Mesenchymal stem cell (in vitro differentiated cells and primary cell): Measurements from ENCODE around the gene ADARB2.

Experiments used
- DNase-seq: peaks from one replicate; pipeline ENCODE4 v3.0.0-alpha.2; 2013
- H2AFZ ChIP-seq: one replicate; pipeline ENCODE4 v1.6.1; 2013; ENCODE audit warnings: low read depth, mild to moderate bottlenecking, control low read depth, inconsistent platforms, low read length, moderate library complexity
- H2AK5ac ChIP-seq: 2 replicates; pipeline ENCODE4 v1.6.1; 2013; ENCODE audit warnings: low read length, moderate library complexity, mild to moderate bottlenecking, inconsistent platforms; ENCODE audit not compliant: severe bottlenecking
- H2BK120ac ChIP-seq: one replicate; pipeline ENCODE4 v1.6.1; 2013; ENCODE audit warnings: low read depth, mild to moderate bottlenecking, inconsistent platforms, low read length, moderate library complexity
- H2BK12ac ChIP-seq, 2 experiments: one replicate each; pipeline ENCODE4 v1.6.1; 2013; ENCODE audit warnings: inconsistent platforms in 2 of 2, low read length in 2 of 2, mild to moderate bottlenecking in 2 of 2, moderate library complexity in 2 of 2, control low read depth in 1 of 2
- H2BK15ac ChIP-seq: one replicate; pipeline ENCODE4 v1.6.1; 2013; ENCODE audit warnings: mild to moderate bottlenecking, low read depth, inconsistent platforms; ENCODE audit not compliant: poor library complexity, severe bottlenecking
- H2BK5ac ChIP-seq: 2 replicates; pipeline ENCODE4 v1.6.1; 2013; ENCODE audit warnings: low read depth, mild to moderate bottlenecking, low read length, control low read depth, inconsistent platforms; ENCODE audit not compliant: poor library complexity, severe bottlenecking
- H3K14ac ChIP-seq, 2 experiments: one replicate each; pipeline ENCODE4 v1.6.1; 2013; ENCODE audit warnings: inconsistent platforms in 2 of 2, low read length in 2 of 2, control low read depth in 1 of 2, mild to moderate bottlenecking in 1 of 2, moderate library complexity in 1 of 2
- H3K18ac ChIP-seq, 2 experiments: one replicate each; pipeline ENCODE4 v1.6.1; 2013; ENCODE audit warnings: inconsistent platforms in 2 of 2, low read length in 2 of 2, control low read depth in 1 of 2, low read depth in 1 of 2, mild to moderate bottlenecking in 1 of 2
- H3K23ac ChIP-seq, 2 experiments: one replicate each; pipeline ENCODE4 v1.6.1; 2013; ENCODE audit warnings: inconsistent platforms in 2 of 2, low read length in 2 of 2, mild to moderate bottlenecking in 2 of 2, moderate library complexity in 2 of 2, control low read depth in 1 of 2
- H3K27ac ChIP-seq: 2 replicates; pipeline ENCODE4 v1.5.1; 2013; ENCODE audit warnings: mild to moderate bottlenecking, moderate library complexity, low read length, control low read depth, inconsistent platforms; ENCODE audit not compliant: poor library complexity, severe bottlenecking
- H3K27me3 ChIP-seq, 2 experiments: 2 replicates each; pipeline versions ENCODE4 v1.6.1 to v1.7.0; 2013; ENCODE audit warnings: low read length in 2 of 2, mild to moderate bottlenecking in 2 of 2, moderate library complexity in 2 of 2, control low read depth in 1 of 2, inconsistent platforms in 1 of 2; ENCODE audit not compliant: control insufficient read depth in 1 of 2, insufficient read depth in 1 of 2
- H3K36me3 ChIP-seq, 2 experiments: 2 replicates each; pipeline versions ENCODE4 v1.6.1 to v1.7.0; 2013; ENCODE audit warnings: low read length in 2 of 2, control low read depth in 1 of 2, inconsistent platforms in 1 of 2, low read depth in 1 of 2, mild to moderate bottlenecking in 1 of 2; ENCODE audit not compliant: insufficient read depth in 2 of 2, control insufficient read depth in 1 of 2
- H3K4ac ChIP-seq, 2 experiments: one replicate each; pipeline ENCODE4 v1.6.1; 2013; ENCODE audit warnings: inconsistent platforms in 2 of 2, low read length in 2 of 2, mild to moderate bottlenecking in 2 of 2, moderate library complexity in 2 of 2, control low read depth in 1 of 2, low read depth in 1 of 2
- H3K4me1 ChIP-seq: 2 replicates; pipeline ENCODE4 v1.6.1; 2013; ENCODE audit warnings: low read depth, low read length, control low read depth; ENCODE audit not compliant: control insufficient read depth, insufficient read depth
- H3K4me2 ChIP-seq: 2 replicates; pipeline ENCODE4 v1.6.1; 2013; ENCODE audit warnings: low read length, mild to moderate bottlenecking, inconsistent platforms; ENCODE audit not compliant: poor library complexity, severe bottlenecking
- H3K4me3 ChIP-seq, 2 experiments: 2 replicates each; pipeline versions ENCODE4 v1.5.1 to v1.7.0; 2013; ENCODE audit warnings: low read length in 2 of 2, mild to moderate bottlenecking in 2 of 2, control low read depth in 1 of 2, low read depth in 1 of 2; ENCODE audit not compliant: insufficient read depth in 1 of 2
- H3K79me1 ChIP-seq: replicated peaks from 2 replicates; pipeline ENCODE4 v1.6.1; 2013; ENCODE audit warnings: mild to moderate bottlenecking, control low read depth, low read length, inconsistent platforms; ENCODE audit not compliant: poor library complexity, severe bottlenecking
- H3K9ac ChIP-seq: 2 replicates; pipeline ENCODE4 v1.7.0; 2013; ENCODE audit warnings: mild to moderate bottlenecking, low read length, moderate library complexity
- H3K9me3 ChIP-seq: 2 replicates; pipeline ENCODE4 v1.7.0; 2013; ENCODE audit warnings: mild to moderate bottlenecking, low read length; ENCODE audit not compliant: control insufficient read depth
- H4K8ac ChIP-seq: one replicate; pipeline ENCODE4 v1.6.1; 2013; ENCODE audit warnings: inconsistent platforms, mild to moderate bottlenecking, low read length, moderate library complexity
- H4K91ac ChIP-seq: one replicate; pipeline ENCODE4 v1.6.1; 2013; ENCODE audit warnings: mild to moderate bottlenecking, low read length, inconsistent platforms
- WGBS: methylation state at CpG from one replicate; pipeline ENCODE4 v1.1.7; 2013; ENCODE audit warnings: mixed read lengths; 5-methylcytosine and 5-hydroxymethylcytosine counted together

ADARB2 gene

DNA sequence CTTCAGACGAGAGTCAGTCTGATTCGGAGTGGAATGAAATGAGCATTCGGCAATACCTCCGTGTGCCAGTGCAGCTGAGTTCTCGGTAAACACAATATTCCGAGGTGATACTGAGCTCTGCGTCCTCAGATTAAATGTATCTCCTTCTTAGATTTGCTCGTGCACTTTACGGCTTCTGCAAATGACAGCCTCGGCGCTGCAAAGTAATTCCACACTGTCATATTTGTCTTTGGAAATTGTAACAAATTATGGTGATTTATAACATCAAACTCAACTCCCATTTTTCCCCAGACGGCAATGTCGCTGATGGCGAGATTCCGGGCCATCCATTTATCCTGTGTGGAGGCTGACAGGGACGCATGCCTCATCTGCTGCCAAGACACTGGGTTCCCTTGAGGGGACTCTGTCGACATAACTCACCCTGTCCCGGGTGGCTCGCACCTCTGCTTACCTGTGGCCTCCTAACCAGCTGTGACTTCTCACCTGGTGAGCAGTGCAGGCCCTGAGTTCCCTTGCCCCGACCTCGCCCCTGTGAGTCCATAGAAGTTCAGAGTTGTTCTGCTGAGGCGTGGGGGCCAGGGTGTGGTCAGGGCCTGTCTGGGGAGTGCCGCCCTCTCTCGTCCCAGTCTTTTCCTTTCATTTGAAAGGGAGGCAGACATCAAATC is 201.9 kb downstream of the ADARB2 start:
- no peak overlapping the region for H2AK5ac ChIP-seq
- no peaks in the 10 kb centered on the region for H3K36me3 ChIP-seq
- no peak overlapping the region for H3K9ac ChIP-seq
- no peak overlapping the region for H2BK120ac ChIP-seq
- WGBS: 90% methylated on average over 22 of the region's 24 CpGs
- H3K79me1 ChIP-seq: no peaks in the 10 kb centered on the region
- H2BK5ac ChIP-seq: no peak overlapping the region
- H3K4me2 ChIP-seq: no peak overlapping the region
- H3K4ac ChIP-seq: no peak overlapping the region
- no peak overlapping the region for H2BK15ac ChIP-seq
- DNase-seq: no peak
- no peaks in the 10 kb centered on the region for H3K9me3 ChIP-seq
- H4K91ac ChIP-seq: no peak overlapping the region
- H3K27ac ChIP-seq: no peak overlapping the region
- H2AFZ ChIP-seq: no peak overlapping the region
- H3K27me3 ChIP-seq: no peaks in the 10 kb centered on the region
- H3K18ac ChIP-seq: no peak overlapping the region
- no peak overlapping the region for H3K14ac ChIP-seq
- H4K8ac ChIP-seq: no peak overlapping the region
- no peak overlapping the region for H2BK12ac ChIP-seq
- H3K4me3 ChIP-seq: no peak overlapping the region
- no peak overlapping the region for H3K23ac ChIP-seq
- H3K4me1 ChIP-seq: no peaks in the 10 kb centered on the region

DNA sequence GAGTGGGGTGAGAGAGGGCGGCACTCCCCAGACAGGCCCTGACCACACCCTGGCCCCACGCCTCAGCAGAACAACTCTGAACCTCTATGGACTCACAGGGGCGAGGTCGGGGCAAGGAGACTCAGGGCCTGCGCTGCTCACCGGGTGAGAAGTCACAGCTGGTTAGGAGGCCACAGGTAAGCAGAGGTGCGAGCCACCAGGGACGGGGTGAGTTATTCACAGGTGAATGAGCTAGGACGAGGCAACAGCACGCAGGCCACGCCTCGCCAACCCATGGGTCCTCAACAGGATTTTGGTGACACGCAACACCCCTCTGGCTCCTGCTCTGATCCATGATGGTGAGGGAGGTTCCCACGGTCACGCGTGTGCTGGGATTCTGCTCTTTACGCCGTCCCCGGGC is 202.5 kb downstream of the ADARB2 start:
- H3K4me3 ChIP-seq: no peak overlapping the region
- 88% methylated on average over 19 of the region's 19 CpGs for WGBS
- H3K18ac ChIP-seq: no peak overlapping the region
- DNase-seq: no peak
- H3K14ac ChIP-seq: no peak overlapping the region
- no peak overlapping the region for H3K23ac ChIP-seq
- no peaks in the 10 kb centered on the region for H3K4me1 ChIP-seq
- H2BK120ac ChIP-seq: no peak overlapping the region
- H2BK12ac ChIP-seq: no peak overlapping the region
- H3K27me3 ChIP-seq: no peaks in the 10 kb centered on the region
- no peak overlapping the region for H2AFZ ChIP-seq
- H2BK5ac ChIP-seq: no peak overlapping the region
- H3K4me2 ChIP-seq: no peak overlapping the region
- H3K36me3 ChIP-seq: no peaks in the 10 kb centered on the region
- H3K27ac ChIP-seq: no peak overlapping the region
- H3K9me3 ChIP-seq: no peaks in the 10 kb centered on the region
- H3K4ac ChIP-seq: no peak overlapping the region
- no peak overlapping the region for H2AK5ac ChIP-seq
- H4K91ac ChIP-seq: no peak overlapping the region
- no peaks in the 10 kb centered on the region for H3K79me1 ChIP-seq
- no peak overlapping the region for H4K8ac ChIP-seq
- H3K9ac ChIP-seq: no peak overlapping the region
- H2BK15ac ChIP-seq: no peak overlapping the region

DNA sequence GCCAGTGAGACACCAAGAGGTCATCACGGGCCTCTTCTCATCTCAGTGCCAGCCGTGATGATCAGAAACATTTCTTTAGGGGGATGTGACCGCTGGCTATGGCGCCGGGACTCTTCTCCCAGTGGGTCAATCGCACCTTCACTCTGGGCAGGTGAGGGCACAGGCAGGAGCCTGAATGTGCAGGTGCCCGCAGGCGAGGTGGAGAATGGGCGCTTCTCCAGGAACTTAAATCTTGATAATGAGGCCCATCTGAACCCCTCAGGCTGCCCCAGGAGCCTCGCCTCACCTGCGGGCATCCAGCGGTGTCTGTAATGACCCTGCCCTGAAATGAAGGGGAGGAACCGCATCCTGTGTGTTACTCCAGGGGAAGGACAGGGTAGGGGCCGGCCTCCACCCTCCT is 204.7 kb downstream of the ADARB2 start:
- H2BK12ac ChIP-seq: no peak overlapping the region
- H3K4me1 ChIP-seq: no peaks in the 10 kb centered on the region
- H2BK15ac ChIP-seq: no peak overlapping the region
- H3K4me2 ChIP-seq: no peak overlapping the region
- H3K14ac ChIP-seq: no peak overlapping the region
- no peak overlapping the region for H4K91ac ChIP-seq
- H3K4me3 ChIP-seq: no peak overlapping the region
- no peaks in the 10 kb centered on the region for H3K79me1 ChIP-seq
- no peak overlapping the region for H3K18ac ChIP-seq
- WGBS: 88% methylated on average over 14 of the region's 14 CpGs
- H2AFZ ChIP-seq: no peak overlapping the region
- no peak overlapping the region for H4K8ac ChIP-seq
- no peak for DNase-seq
- no peaks in the 10 kb centered on the region for H3K36me3 ChIP-seq
- no peak overlapping the region for H3K27ac ChIP-seq
- H3K23ac ChIP-seq: no peak overlapping the region
- H3K4ac ChIP-seq: no peak overlapping the region
- no peak overlapping the region for H2AK5ac ChIP-seq
- H3K9ac ChIP-seq: no peak overlapping the region
- H3K9me3 ChIP-seq: no peaks in the 10 kb centered on the region
- no peaks in the 10 kb centered on the region for H3K27me3 ChIP-seq
- H2BK120ac ChIP-seq: no peak overlapping the region
- H2BK5ac ChIP-seq: no peak overlapping the region

GRCh38 chr10:1531883-1532597 is 205.3 kb downstream of the ADARB2 start:
- H3K4me3 ChIP-seq: no peak overlapping the region
- H4K91ac ChIP-seq: no peak overlapping the region
- no peak overlapping the region for H4K8ac ChIP-seq
- H3K27ac ChIP-seq: no peak overlapping the region
- H3K4me2 ChIP-seq: no peak overlapping the region
- no peaks in the 10 kb centered on the region for H3K9me3 ChIP-seq
- H3K79me1 ChIP-seq: no peaks in the 10 kb centered on the region
- no peak overlapping the region for H3K9ac ChIP-seq
- no peak for DNase-seq
- no peak overlapping the region for H2AK5ac ChIP-seq
- no peak overlapping the region for H2BK120ac ChIP-seq
- no peaks in the 10 kb centered on the region for H3K36me3 ChIP-seq
- H2BK12ac ChIP-seq: no peak overlapping the region
- H3K23ac ChIP-seq: no peak overlapping the region
- H3K4me1 ChIP-seq: no peaks in the 10 kb centered on the region
- H2BK5ac ChIP-seq: no peak overlapping the region
- no peaks in the 10 kb centered on the region for H3K27me3 ChIP-seq
- WGBS: 86% methylated on average over 18 of the region's 18 CpGs
- no peak overlapping the region for H3K14ac ChIP-seq
- no peak overlapping the region for H2AFZ ChIP-seq
- H2BK15ac ChIP-seq: no peak overlapping the region
- no peak overlapping the region for H3K18ac ChIP-seq
- H3K4ac ChIP-seq: no peak overlapping the region
